ENCODE results near the gene NEXN.

NEXN gene

DNA sequence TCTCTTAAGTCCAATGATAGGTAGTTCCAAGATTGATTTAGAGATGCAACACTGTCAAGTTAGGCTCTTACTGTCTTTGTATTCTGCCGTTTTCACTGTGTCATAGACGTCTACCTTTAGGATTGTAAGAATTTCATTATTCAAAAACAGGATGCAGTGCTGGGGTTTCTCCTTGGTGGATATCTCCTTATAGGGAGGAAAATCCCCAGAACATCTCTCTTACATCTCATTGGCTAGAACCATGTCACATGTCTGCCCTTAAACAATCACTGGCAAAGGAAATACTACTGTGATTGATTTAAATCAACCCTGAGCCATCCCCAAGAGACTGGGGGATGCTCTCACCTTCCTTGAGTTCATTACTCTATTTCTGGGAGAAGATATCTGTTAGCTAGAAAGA is 101.3 kb downstream of the NEXN start:
- DNase-seq (ENCODE audit: low read depth): no peak
- H3K4me3 ChIP-seq (ENCODE audit: low read depth, low read length): no peak overlapping the region

DNA sequence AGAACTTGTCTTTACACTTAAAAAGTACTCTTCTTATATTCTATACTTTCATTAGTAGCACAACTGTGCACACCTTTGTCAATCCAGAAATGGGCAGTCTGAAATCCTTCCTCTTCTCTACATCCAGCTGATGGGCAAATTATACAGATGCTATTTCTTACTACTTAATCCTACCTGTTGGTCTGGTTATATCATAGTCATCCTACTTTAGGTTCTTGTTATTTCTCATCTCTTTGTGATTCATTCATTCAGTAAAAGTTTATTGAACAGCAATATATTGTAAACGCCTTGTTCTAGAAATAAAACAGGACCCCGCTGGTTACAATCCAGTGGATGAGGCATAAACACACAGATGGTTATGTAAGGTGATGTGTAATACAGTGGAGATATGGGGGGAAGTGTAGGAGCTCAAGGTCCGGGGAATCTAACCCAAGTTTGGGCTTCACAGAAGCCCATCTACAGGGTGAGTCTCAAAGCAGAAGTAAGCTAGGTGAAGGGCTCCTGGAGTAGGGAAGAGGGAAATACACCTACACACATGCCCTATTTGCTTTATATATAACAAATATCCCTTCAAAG is 102.3 kb downstream of the NEXN start:
- H3K4me3 ChIP-seq (ENCODE audit: low read depth, low read length): no peak overlapping the region
- DNase-seq (ENCODE audit: low read depth): no peak

DNA sequence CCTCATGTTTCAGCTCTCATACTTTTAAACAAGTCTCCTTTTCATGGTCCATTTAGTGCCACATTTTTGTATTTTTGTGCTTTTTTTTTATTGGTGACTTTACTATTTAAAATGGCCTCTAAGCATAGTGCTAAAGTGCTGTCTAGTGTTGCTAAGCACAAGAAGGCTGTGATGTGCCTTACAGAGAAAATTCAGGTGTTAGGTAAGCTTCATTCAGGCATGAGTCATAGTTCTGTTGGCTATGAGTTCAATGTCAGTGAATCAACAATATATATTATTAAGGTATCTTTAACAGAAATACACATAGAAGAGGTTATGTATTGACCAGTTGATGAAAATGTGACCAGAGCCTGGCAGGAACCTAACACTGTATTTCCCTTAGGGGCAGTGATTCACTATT is 103.2 kb downstream of the NEXN start:
- DNase-seq (ENCODE audit: low read depth): no peak
- no peak overlapping the region for H3K4me3 ChIP-seq (ENCODE audit: low read depth, low read length)

Data from skeletal muscle cell (primary cell).